Psoas muscle (tissue), 8 donors: Measurements from ENCODE around the gene SKIC2. TPM values are rescaled to one million over a fixed set of nuclear protein-coding genes. Genes with fewer than 3 reads are reported as not detected.
"Not testable (repeated sequence)": the region's sequence is repeated elsewhere in the genome, so short reads cannot be mapped to it uniquely, and the experiment has no call there.

Experiments
- ATAC-seq, 4 donors: fragments of 200-7000 bp; cut with Tn5 transposase; one replicate each; pipeline ENCODE4 v1.9.1; 2020; ENCODE audit warnings: moderate library complexity in 3 of 4, mild to moderate bottlenecking in 2 of 4
- DNase-seq, 2 donors: peaks; one replicate each; pipeline ENCODE4 v3.0.0-alpha.2; 2020
- H3K27ac ChIP-seq: fragments of 200-600 bp; one replicate; pipeline ENCODE4 v1.8.0; 2022
- H3K27me3 ChIP-seq, 3 donors: fragments of 200-600 bp in 1 of 3; one replicate each; pipeline versions ENCODE4 v1.6.1 to v1.8.0; 2013 to 2022; ENCODE audit warnings: low read length in 2 of 3, mild to moderate bottlenecking in 2 of 3, moderate library complexity in 1 of 3; ENCODE audit not compliant: insufficient read depth in 3 of 3
- H3K36me3 ChIP-seq, 2 donors: fragments of 200-600 bp in 1 of 2; one replicate each; pipeline versions ENCODE4 v1.6.1 to v1.8.0; 2013 to 2022; ENCODE audit warnings: low read depth in 1 of 2, mild to moderate bottlenecking in 1 of 2, moderate library complexity in 1 of 2; ENCODE audit not compliant: insufficient read depth in 1 of 2
- H3K4me1 ChIP-seq: fragments of 200-600 bp; one replicate; pipeline ENCODE4 v1.8.0; 2022
- H3K4me3 ChIP-seq: fragments of 200-600 bp; one replicate; pipeline ENCODE4 v1.8.0; 2022; ENCODE audit warnings: mild to moderate bottlenecking
- H3K9me3 ChIP-seq: fragments of 200-600 bp; one replicate; pipeline ENCODE4 v1.8.0; 2022
- CTCF ChIP-seq: fragments of 200-600 bp; IDR thresholded peaks from one replicate; pipeline ENCODE4 v1.8.0; 2022; ENCODE audit warnings: antibody characterized with exemption
- WGBS, 3 donors: extraction: QIAGEN DNeasy Blood & Tissue Kit; methylation state at CpG; one replicate each; pipeline versions ENCODE4 v1.1.6 to v1.1.7; 2013; 5-methylcytosine and 5-hydroxymethylcytosine counted together
- intact Hi-C, 2 donors: fragments of 100-400 bp; cut with DNase I; formaldehyde crosslinking; loops; one replicate each; pipeline versions ENCODE4 v1.11.0 to v1.14.2; 2022
- long read RNA-seq, 2 donors: library from polyadenylated mRNA; unstranded; transcript quantifications; one replicate each; pipeline ENCODE4 v2.0.0, GENCODE V29; 2021
- polyA plus RNA-seq, 3 donors: library from polyadenylated mRNA; stranded (reverse); fragments of 200-250 nt; gene quantifications; one replicate each; pipeline ENCODE4 v1.2.3, GENCODE V29; 2013
- total RNA-seq, 4 donors: library from RNA; stranded (reverse); fragmentation: NEBNext Ultra II Directional in 2 of 4; extraction: Animal tissue kit (Norgen Biotek cat#: 25700) in 2 of 4; gene quantifications; one replicate each; pipeline versions ENCODE4 v1.2.1 to v1.2.4, GENCODE V29; 2021 to 2023
- donor health status: healthy with polysubstance abuse.
- donor health status: DM: no; HTN: no; CAD: no; lungs with moderate emphysema.
- donor health status: Bipolar disorder and iron deficiency.
- donor health status: healthy.
- donor health status: DM: yes; HTN: yes; CAD: no.
- donor health status: DM: no; HTN: no; CAD: no.
- donor health status: DM: no; HTN: no; CAD: no.
- donor health status: DM: yes; HTN: yes; CAD: no.

The SKIC2 gene
- total RNA-seq (10 to 100 TPM; 27.9 to 31.0 (median 29.2) TPM), polyA plus RNA-seq (10 to 100 TPM; 26.9 to 36.6 (median 31.8) TPM)
- long read RNA-seq, donor 1, transcript SKIV2L-201 (28 exons, 3,894 nt), result major isoform, 15 of 43 reads
- long read RNA-seq, donor 1, partial matches to known transcripts, result 21 of 43 reads
- long read RNA-seq, donor 1, other reads (novel, unspliced or antisense), result 7 of 43 reads
- long read RNA-seq, donor 2, transcript SKIV2L-201 (28 exons, 3,894 nt), result major isoform, 28 of 67 reads
- long read RNA-seq, donor 2, partial matches to known transcripts, result 25 of 67 reads
- long read RNA-seq, donor 2, other reads (novel, unspliced or antisense), result 14 of 67 reads

GRCh38 chr6:31958741-31959739 lies at the start of gene SKIC2, which contains the start of gene NELFE:
Gene SKIC2 (plus strand): TSS chr6:31959175. CDS start chr6:31959193, 18 bp downstream.
Gene NELFE (minus strand): TSS chr6:31958971. CDS start chr6:31958446, 525 bp downstream.
- H3K4me1 ChIP-seq, result peaks cover 10% of the 10 kb centered on the region
- H3K4me3 ChIP-seq, result peak within 1 kb of the TSS; percentile 88
- DNase-seq, result peak; percentile 99 to 100
- peaks cover 5 to 77% of the 10 kb centered on the region in 2 donors for H3K36me3 ChIP-seq
- WGBS, 3 donors, result 0 to 1% (median 0%) methylated on average over 47 to 59 of the region's 59 CpGs
- intact Hi-C loops, result no loop called here
- H3K9me3 ChIP-seq, result no peaks in the 10 kb centered on the region
- ATAC-seq, result peak; percentile 99 to 100 (median 99)
- no peak for TF ChIP-seq CTCF
- peak within 1 kb of the TSS; percentile 89 for H3K27ac ChIP-seq
- H3K27me3 ChIP-seq, result no peaks in the 10 kb centered on the region

GRCh38 chr6:31909298-31909697 lies 49.7 kb upstream of the SKIC2 start:
- WGBS, 3 donors, result 56 to 69% (median 64%) methylated on average over 7 of the region's 7 CpGs
- H3K27me3 ChIP-seq, H3K36me3 ChIP-seq, ATAC-seq, intact Hi-C loops, H3K4me1 ChIP-seq, DNase-seq, H3K4me3 ChIP-seq, H3K9me3 ChIP-seq, H3K27ac ChIP-seq: not testable (repeated sequence)

GRCh38 chr6:31911826-31912585 lies 47.0 kb upstream of the SKIC2 start:
- no peak for TF ChIP-seq CTCF
- WGBS, 3 donors, result 46 to 57% (median 52%) methylated on average over 11 of the region's 11 CpGs

GRCh38 chr6:31915351-31915750 lies 43.6 kb upstream of the SKIC2 start:
- Histone ChIP-seq H3K27me3 (peaks cover 0 to 8% (median 0%) of the 10 kb centered on the region in 3 donors), H3K27ac (no peak overlapping the region), H3K4me1 (no peaks in the 10 kb centered on the region), H3K9me3 (no peaks in the 10 kb centered on the region), H3K36me3 (no peaks in the 10 kb centered on the region), H3K4me3 (no peak overlapping the region)
- TF ChIP-seq CTCF, result no peak
- intact Hi-C loops, result no loop called here
- DNase-seq, result no peak
- no peak for ATAC-seq

More at GRCh38 chr6:31911826-31912585, 47.0 kb upstream of the SKIC2 start:
- H3K27ac ChIP-seq, result no peak overlapping the region
- ATAC-seq, result no peak
- intact Hi-C loops, result no loop called here
- no peaks in the 10 kb centered on the region for H3K36me3 ChIP-seq
- peaks cover 0 to 8% (median 0%) of the 10 kb centered on the region in 3 donors for H3K27me3 ChIP-seq
- DNase-seq, result no peak
- H3K4me1 ChIP-seq, result no peaks in the 10 kb centered on the region
- no peaks in the 10 kb centered on the region for H3K9me3 ChIP-seq
- no peak overlapping the region for H3K4me3 ChIP-seq
